Loucy (cell line): ENCODE results near the gene SMIM5.

Experiments
- H2AFZ ChIP-seq: fragments of 200-600 bp; sonication (generic); 2 replicates; pipeline ENCODE4 v1.6.0; 2016; ENCODE audit warnings: antibody characterized with exemption, mild to moderate bottlenecking, low read length, moderate library complexity
- H3F3A ChIP-seq: fragments of 200-600 bp; 2 replicates; pipeline ENCODE4 v1.6.0; 2016; ENCODE audit warnings: antibody characterized with exemption, low read depth, mild to moderate bottlenecking
- H3K27me3 ChIP-seq: fragments of 200-600 bp; sonication (generic); 2 replicates; pipeline ENCODE4 v1.6.1; 2014; ENCODE audit warnings: low read length, mild to moderate bottlenecking; ENCODE audit not compliant: insufficient read depth, poor library complexity, severe bottlenecking
- H3K36me3 ChIP-seq: fragments of 200-600 bp; sonication (generic); 2 replicates; pipeline ENCODE4 v1.6.1; 2016; ENCODE audit warnings: low read length; ENCODE audit not compliant: insufficient read depth
- H3K4me1 ChIP-seq: fragments of 200-600 bp; sonication (generic); 2 replicates; pipeline ENCODE4 v1.5.1; 2014; ENCODE audit warnings: low read length, mild to moderate bottlenecking; ENCODE audit not compliant: insufficient read depth, poor library complexity, severe bottlenecking
- H3K4me2 ChIP-seq: fragments of 200-600 bp; sonication (generic); 2 replicates; pipeline ENCODE4 v1.6.0; 2014; ENCODE audit warnings: antibody characterized with exemption, low read length, low read depth, mild to moderate bottlenecking; ENCODE audit not compliant: poor library complexity, severe bottlenecking
- H3K4me3 ChIP-seq: fragments of 200-600 bp; sonication (generic); 2 replicates; pipeline ENCODE4 v1.5.1; 2014; ENCODE audit warnings: low read length, mild to moderate bottlenecking, mixed read lengths; ENCODE audit not compliant: poor library complexity, severe bottlenecking
- H3K79me2 ChIP-seq: fragments of 200-600 bp; sonication (generic); 2 replicates; pipeline ENCODE4 v1.6.1; 2014; ENCODE audit warnings: low read length; ENCODE audit not compliant: insufficient read depth
- H3K9ac ChIP-seq: fragments of 200-600 bp; sonication (generic); 2 replicates; pipeline ENCODE4 v1.6.0; 2014; ENCODE audit warnings: mild to moderate bottlenecking, low read depth, low read length, moderate library complexity; ENCODE audit not compliant: poor library complexity, severe bottlenecking
- H3K9me2 ChIP-seq: fragments of 200-600 bp; sonication (generic); replicated peaks from 2 replicates; pipeline ENCODE4 v1.6.1; 2016; ENCODE audit warnings: low read depth, low read length, mixed read lengths
- H3K9me3 ChIP-seq: fragments of 200-600 bp; sonication (generic); 2 replicates; pipeline ENCODE4 v1.6.1; 2014; ENCODE audit warnings: mild to moderate bottlenecking, antibody characterized with exemption, low read length, low read depth; ENCODE audit not compliant: insufficient read depth
- H4K20me1 ChIP-seq: fragments of 200-600 bp; sonication (generic); 2 replicates; pipeline ENCODE4 v1.6.0; 2014; ENCODE audit warnings: antibody characterized with exemption, low read length, mild to moderate bottlenecking; ENCODE audit not compliant: insufficient read depth, poor library complexity, severe bottlenecking
- CTCF ChIP-seq: fragments of 200-600 bp; sonication (generic); conservative IDR thresholded peaks from 2 replicates; pipeline ENCODE4 v1.5.1; 2014; ENCODE audit warnings: mild to moderate bottlenecking, antibody characterized with exemption, low read length
- EZH2phosphoT487 ChIP-seq: fragments of 200-600 bp; IDR thresholded peaks from 2 replicates; pipeline ENCODE4 v1.6.1; 2018; ENCODE audit warnings: antibody characterized with exemption, mild to moderate bottlenecking, moderate library complexity, borderline replicate concordance

SMIM5 gene

GRCh38 chr17:75595284-75595919 lies 37.8 kb upstream of the SMIM5 start:
- no peaks in the 10 kb centered on the region for H3K4me1 ChIP-seq
- no peaks in the 10 kb centered on the region for H3K9me2 ChIP-seq
- no peak overlapping the region for H2AFZ ChIP-seq
- H3K4me2 ChIP-seq, result no peak overlapping the region
- peaks cover 4% of the 10 kb centered on the region for H4K20me1 ChIP-seq
- H3K4me3 ChIP-seq, result no peak overlapping the region
- no peaks in the 10 kb centered on the region for H3K79me2 ChIP-seq
- no peaks in the 10 kb centered on the region for H3F3A ChIP-seq
- H3K27me3 ChIP-seq, result no peaks in the 10 kb centered on the region
- TF ChIP-seq EZH2phosphoT487, result no peak
- TF ChIP-seq CTCF, result no peak
- no peaks in the 10 kb centered on the region for H3K36me3 ChIP-seq
- H3K9ac ChIP-seq, result no peak overlapping the region
- H3K9me3 ChIP-seq, result no peaks in the 10 kb centered on the region

- no peak overlapping the region for H3K9ac ChIP-seq
These were observed 37.3 kb upstream of the SMIM5 start for GRCh38 chr17:75595920-75596313.

GRCh38 chr17:75596320-75597087 lies 36.7 kb upstream of the SMIM5 start:
- Histone ChIP-seq H3K9me3 (no peaks in the 10 kb centered on the region), H3K9me2 (no peaks in the 10 kb centered on the region), H2AFZ (no peak overlapping the region), H3K4me2 (no peak overlapping the region), H3K4me1 (no peaks in the 10 kb centered on the region), H3F3A (no peaks in the 10 kb centered on the region), H3K27me3 (no peaks in the 10 kb centered on the region), H3K4me3 (no peak overlapping the region), H3K79me2 (no peaks in the 10 kb centered on the region), H3K36me3 (no peaks in the 10 kb centered on the region), H4K20me1 (peaks cover 1% of the 10 kb centered on the region), H3K9ac (no peak overlapping the region)
- TF ChIP-seq CTCF, result no peak

More at GRCh38 chr17:75595920-75596313, 37.3 kb upstream of the SMIM5 start:
- Histone ChIP-seq H4K20me1 (peaks cover 4% of the 10 kb centered on the region), H3K9me3 (no peaks in the 10 kb centered on the region), H3K27me3 (no peaks in the 10 kb centered on the region), H3K9me2 (no peaks in the 10 kb centered on the region), H3K4me2 (no peak overlapping the region), H3K79me2 (no peaks in the 10 kb centered on the region), H3F3A (no peaks in the 10 kb centered on the region), H3K36me3 (no peaks in the 10 kb centered on the region), H2AFZ (no peak overlapping the region), H3K4me1 (no peaks in the 10 kb centered on the region), H3K4me3 (no peak overlapping the region)
- TF ChIP-seq EZH2phosphoT487 (no peak), CTCF (no peak)
